ENCODE results near the gene CD300LD.

The CD300LD gene

DNA sequence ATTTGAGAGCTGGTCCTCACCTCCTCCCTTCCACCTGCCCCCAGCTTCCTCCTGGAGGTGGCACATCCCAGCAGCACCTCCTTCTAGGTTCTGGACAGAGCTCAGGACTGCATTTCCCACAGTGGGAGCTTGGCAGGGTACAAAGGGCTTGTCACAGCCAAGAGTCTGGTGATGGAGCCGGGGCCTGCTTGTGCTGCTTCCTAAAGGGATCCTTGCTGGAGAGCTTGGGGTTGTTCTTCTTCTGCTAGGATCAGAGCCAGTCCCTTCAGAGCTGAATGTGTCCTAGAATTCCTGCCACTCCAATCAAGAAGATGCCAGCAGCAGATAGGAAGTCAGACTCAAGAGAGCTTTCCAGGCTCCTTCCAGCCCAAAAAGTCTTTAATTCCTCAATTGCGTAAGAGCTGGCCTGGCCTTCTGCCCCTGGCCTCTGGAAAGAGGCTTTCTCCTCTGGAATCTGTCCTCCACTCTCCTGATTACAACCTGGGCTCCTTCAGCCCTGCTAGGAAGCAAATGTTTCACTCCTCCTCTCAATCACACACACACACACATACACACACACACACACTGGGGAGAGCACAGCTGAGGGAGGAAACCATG, 27.1 kb upstream of the CD300LD start:
- TF ChIP-seq CTCF (IDR thresholded peaks at IDR 0.05; ENCODE audit: low read depth, low read length, missing control alignments), result no peak
- no peak for DNase-seq (ENCODE audit: extremely low read depth, low read depth)
- H3K4me3 ChIP-seq (replicated peaks; ENCODE audit: low read depth, low read length), result no peak overlapping the region

DNA sequence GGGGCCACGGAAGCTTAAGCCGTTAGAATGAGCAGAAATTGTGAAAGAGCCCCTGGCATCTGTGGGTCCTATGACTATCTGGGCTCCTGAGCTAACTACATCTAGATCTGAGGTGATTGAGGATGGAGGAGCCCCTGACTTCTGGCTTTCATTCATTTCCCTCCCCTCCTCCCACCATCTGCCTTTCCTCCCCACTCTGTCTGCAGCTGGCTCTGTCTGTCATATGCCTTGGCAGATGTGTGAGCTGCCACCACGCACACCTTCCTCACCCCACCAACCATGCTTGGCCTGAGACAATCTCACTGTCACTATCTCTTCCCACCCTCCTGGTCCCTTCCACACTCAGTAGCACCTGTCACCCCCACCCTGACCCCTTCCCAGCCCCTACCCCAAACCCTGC, 26.4 kb upstream of the CD300LD start:
- TF ChIP-seq CTCF (IDR thresholded peaks at IDR 0.05; ENCODE audit: low read depth, low read length, missing control alignments), result no peak
- H3K4me3 ChIP-seq (replicated peaks; ENCODE audit: low read depth, low read length), result no peak overlapping the region
- DNase-seq (ENCODE audit: extremely low read depth, low read depth), result no peak

GRCh38 chr17:74616696-74617095, 24.6 kb upstream of the CD300LD start:
- DNase-seq (ENCODE audit: extremely low read depth, low read depth), result no peak
- H3K4me3 ChIP-seq (replicated peaks; ENCODE audit: low read depth, low read length), result no peak overlapping the region
- TF ChIP-seq CTCF (IDR thresholded peaks at IDR 0.05; ENCODE audit: low read depth, low read length, missing control alignments), result no peak

DNA sequence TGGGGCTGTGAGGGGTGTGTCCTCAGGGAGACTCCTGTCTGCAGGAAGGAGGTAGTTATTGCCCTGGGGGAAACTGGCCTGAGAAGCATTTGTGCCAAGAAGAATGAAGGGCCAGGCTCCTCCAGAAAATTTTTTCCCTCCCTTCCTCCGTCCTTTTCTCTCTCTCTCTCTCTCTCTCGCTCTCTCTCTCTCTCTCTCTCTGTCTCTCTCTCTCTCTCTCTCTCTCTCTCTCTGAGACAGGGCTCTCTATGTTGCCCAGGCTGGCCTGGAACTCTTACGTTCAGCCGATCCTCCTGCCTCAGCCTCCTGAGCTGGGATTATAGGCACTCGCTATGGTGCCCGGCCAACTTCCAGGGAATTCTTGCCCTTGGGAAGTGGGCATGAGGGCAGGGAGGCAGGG, 20.0 kb upstream of the CD300LD start:
- no peak overlapping the region for H3K4me3 ChIP-seq (replicated peaks; ENCODE audit: low read depth, low read length)
- DNase-seq (ENCODE audit: extremely low read depth, low read depth), result no peak
- no peak for TF ChIP-seq CTCF (IDR thresholded peaks at IDR 0.05; ENCODE audit: low read depth, low read length, missing control alignments)

GRCh38 chr17:74610108-74610507, 18.0 kb upstream of the CD300LD start:
- DNase-seq (ENCODE audit: extremely low read depth, low read depth), result no peak
- H3K4me3 ChIP-seq (replicated peaks; ENCODE audit: low read depth, low read length), result no peak overlapping the region

DNA sequence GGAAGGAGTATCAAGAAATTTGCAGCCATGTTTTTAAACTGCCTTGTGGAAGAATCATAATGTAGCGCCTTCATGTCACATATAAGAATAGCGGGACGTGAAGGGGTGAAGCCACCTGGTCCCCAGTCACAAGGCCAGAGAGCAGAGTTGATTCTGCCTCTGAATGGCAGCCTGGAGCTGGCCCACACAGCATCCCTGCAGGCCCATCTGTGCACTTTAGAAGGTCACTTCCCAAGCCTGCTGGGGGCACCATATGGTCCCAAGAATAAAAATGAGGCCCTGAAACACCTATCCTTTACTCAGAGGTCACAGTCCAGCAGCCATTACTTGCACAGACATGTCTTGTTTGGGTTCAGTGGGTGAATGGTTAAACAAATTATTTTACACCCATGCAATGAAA, 16.4 kb upstream of the CD300LD start:
- H3K4me3 ChIP-seq (replicated peaks; ENCODE audit: low read depth, low read length), result no peak overlapping the region
- no peak for DNase-seq (ENCODE audit: extremely low read depth, low read depth)
- no peak for TF ChIP-seq CTCF (IDR thresholded peaks at IDR 0.05; ENCODE audit: low read depth, low read length, missing control alignments)

More at GRCh38 chr17:74610108-74610507, 18.0 kb upstream of the CD300LD start:
- no peak for TF ChIP-seq CTCF (IDR thresholded peaks at IDR 0.05; ENCODE audit: low read depth, low read length, missing control alignments)

GRCh38 chr17:74607221-74607620, 15.1 kb upstream of the CD300LD start:
- no peak overlapping the region for H3K4me3 ChIP-seq (replicated peaks; ENCODE audit: low read depth, low read length)
- TF ChIP-seq CTCF (IDR thresholded peaks at IDR 0.05; ENCODE audit: low read depth, low read length, missing control alignments), result no peak
- no peak for DNase-seq (ENCODE audit: extremely low read depth, low read depth)
